Measurements from ENCODE around the gene KRTAP13-2. TPM values are rescaled to one million over a fixed set of nuclear protein-coding genes. Genes with fewer than 3 reads are reported as not detected.

The KRTAP13-2 gene, protein sequence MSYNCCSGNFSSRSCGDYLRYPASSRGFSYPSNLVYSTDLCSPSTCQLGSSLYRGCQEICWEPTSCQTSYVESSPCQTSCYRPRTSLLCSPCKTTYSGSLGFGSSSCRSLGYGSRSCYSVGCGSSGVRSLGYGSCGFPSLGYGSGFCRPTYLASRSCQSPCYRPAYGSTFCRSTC
- polyA plus RNA-seq (ENCODE audit: insufficient read length in 4 of 4), result not detected

DNA sequence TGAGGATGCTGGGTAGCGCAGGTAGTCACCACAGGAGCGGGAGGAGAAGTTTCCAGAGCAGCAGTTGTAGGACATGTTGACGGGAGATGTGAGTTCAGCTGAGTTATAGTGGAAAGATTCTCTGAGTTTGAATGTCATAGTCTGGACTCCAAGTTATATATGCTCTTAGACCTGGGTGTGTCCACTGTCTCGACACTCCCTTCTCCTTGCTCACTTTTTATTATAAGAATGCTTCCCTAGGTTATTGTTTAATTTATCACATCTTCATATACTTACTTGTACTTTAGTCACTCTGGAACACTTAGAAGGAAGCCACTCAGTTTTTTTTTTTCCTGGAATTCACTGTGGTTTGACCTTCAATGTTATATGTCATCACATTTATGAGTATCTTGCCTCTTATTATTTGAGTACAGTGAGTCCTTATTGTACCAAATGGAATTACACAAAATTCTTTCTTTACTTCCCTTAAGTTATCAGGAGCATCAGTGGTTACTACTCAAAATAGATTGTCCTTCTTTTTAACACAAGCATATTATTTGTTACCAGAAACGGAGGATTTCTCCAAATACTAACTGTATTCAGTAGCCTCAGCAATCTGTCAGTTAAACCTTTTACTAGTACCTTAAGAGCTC lies at the start of gene KRTAP13-2:
Gene KRTAP13-2 (minus strand): TSS at position 133 of the 632 bp plus-strand sequence. CDS start 58 bp downstream, at position 75.
- no peak for DNase-seq (ENCODE audit: low read depth in 4 of 4, low spot score in 2 of 4)

DNA sequence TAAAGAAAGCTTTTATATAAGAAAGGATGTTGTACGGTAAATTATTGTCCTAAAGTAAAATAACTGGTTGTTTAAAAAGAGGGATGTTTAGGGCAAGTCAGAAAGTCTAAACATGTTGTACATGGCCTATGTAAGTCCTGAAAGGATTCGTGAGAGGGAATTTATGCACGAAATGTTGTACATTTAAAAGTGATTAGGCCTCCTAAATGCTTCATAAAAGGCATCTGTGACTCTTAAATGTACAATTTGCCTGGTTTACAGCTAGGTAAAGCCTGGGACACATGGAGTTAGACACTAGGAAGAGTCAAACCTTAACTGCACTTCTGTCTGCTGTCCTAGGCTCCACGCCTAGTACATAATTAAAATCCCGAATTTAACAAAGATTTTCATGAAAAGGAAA lies 43.9 kb upstream of the KRTAP13-2 start:
- DNase-seq (ENCODE audit: low read depth in 4 of 4, low spot score in 2 of 4), result no peak

DNA sequence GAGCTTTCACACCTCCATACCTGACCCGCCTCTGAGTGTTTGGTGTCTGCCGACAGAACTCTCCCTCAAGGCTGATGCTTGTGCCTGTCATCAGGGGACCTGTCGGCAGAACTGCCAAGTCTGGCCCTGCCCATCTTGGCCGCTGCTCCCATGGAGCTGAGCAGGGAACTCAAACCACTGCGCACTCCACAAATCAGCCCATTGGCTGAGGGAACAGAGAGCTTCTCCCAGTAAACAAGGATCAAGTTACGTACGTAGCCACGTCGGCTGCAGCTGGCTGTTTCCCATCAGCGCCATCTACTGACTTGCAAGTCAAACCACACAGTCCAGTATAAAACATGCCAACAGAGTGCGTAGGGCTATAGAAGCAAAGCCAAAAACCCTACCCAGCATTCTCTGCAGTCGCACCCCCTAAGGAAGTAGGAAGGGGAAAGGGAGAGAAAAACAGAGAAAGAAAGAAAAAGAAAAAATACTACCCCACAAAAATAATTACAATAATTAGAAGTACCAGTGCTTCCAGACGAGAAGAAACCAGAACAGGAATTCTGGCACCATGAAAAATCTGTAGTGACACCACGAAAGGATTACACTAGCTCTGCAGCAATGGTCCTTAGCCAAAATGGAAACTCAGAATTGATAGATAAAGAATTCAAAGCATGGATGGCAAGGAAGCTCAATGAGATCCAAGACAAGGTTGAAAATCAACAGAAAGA lies 36.9 kb upstream of the KRTAP13-2 start:
- DNase-seq (ENCODE audit: low read depth in 4 of 4, low spot score in 2 of 4), result peak in 3 of 4 donors; percentile 1 to 9 (median 8)

DNA sequence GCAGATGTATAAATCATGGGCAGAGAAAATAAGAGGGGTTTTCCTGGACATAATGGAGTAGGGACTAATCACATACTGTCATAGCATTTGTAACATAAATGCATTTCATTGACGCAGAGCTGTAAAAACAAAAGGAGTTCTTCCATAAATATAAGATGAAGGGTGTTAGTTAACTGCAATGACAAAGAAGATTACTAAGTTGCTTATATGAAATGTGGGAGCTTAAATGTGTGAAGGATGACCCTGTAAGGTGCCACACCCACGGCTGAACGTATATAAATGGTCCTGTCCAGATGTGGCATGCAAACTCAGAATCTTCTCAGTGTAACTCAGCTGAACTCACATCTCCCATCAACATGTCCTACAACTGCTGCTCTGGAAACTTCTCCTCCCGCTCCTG lies 23.7 kb upstream of the KRTAP13-2 start, which contains the start of gene KRTAP13-1:
Gene KRTAP13-1 (plus strand): TSS at position 301 of the 400 bp plus-strand sequence. CDS start 56 bp downstream, at position 357.
- DNase-seq (ENCODE audit: low read depth in 4 of 4, low spot score in 2 of 4), result no peak

DNA sequence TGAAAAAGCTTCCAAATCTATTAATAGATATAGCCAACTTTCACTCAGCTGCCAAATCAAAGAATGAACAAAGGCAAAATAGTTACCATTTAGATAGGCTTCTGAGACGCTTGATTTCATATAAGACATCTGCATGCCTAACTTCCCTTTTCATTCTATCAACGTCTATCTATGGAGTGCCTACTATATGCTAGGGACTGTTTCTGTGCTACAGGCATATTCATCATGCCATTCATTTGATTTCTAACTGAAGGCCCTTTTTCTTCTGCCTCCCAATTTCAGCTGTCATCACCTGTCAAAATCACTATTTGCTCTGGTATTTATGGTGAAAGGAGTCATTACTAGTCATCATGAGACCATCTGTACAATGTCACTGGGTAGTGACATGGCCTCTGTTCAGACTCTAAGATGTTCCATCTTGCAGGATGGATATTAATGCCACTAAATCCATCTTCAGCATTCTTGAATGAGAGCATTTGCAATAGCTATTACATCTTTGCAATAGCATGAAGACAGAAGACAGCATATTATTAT lies 19.5 kb upstream of the KRTAP13-2 start:
- no peak for DNase-seq (ENCODE audit: low read depth in 4 of 4, low spot score in 2 of 4)

DNA sequence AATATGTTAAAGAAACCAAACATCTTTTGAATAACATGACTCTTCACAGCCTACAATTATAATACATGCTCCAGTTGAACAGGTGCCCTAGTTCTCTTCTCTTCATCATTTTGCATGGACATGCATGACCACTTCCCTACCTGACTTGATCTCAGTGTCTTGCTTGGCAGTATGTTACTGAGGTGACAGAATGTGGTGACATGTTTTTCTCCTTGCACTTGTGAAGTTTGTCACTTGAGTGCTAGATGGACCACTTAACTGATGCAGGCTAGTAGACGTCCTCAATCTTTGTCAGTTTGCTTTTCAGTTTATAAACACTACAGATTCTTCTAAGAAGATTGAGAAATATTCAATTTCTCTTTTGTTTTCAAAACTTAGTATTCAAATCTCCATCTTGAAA lies 10.1 kb upstream of the KRTAP13-2 start:
- DNase-seq (ENCODE audit: low read depth in 4 of 4, low spot score in 2 of 4), result no peak

DNA sequence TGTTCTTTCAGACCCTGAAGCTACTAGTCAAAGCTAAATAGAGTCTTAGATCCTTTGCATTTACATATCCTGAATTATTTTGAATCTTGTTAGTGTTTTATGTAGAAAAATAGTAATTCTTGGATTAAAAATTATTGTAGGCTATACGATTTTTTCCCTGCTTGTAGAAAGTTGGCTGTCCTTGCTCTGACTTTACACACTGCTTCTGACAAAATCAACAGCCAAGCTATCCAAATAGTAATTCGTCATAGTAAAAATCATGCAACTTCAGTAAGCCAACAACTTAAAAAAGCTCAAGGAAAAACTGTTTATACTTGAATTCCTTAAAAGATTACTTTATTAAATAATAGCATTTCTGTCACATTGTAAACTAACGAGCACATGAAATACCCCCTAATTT lies 16.2 kb downstream of the KRTAP13-2 start:
- DNase-seq (ENCODE audit: low read depth in 4 of 4, low spot score in 2 of 4), result no peak

DNA sequence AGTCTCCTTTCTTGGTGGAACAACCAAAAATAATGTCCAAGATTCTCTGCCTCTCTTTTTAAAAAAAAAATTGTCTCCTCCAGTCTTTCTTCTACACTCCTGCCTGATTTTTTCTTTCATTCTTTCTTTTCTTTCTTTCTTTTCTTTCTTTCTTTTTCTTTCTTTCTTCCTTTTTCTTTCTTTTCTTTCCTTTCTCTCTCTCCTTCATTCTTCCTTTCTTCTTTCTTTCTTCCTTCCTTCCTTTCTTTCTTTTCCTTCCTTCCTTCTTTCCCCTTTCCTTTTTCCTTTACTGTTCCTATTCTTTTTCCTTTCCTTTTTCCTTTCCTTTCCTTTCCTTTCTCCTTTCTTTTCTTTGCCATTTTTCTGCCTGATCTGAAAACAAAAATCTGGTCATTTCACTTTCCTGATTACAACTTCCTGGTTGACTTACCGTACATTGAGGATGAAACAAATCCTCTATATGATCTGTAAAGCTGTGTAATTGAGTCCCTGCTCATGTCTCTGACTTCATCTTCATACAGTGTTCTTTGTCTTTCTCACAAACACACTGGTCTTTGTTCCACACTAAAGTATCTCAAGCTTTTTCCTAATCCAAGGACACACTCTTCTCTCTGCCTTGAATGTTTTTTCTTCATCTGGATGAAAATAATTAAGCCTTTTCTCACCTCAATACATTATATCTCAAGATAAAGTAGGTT lies 17.6 kb downstream of the KRTAP13-2 start:
- no peak for DNase-seq (ENCODE audit: low read depth in 4 of 4, low spot score in 2 of 4)

DNA sequence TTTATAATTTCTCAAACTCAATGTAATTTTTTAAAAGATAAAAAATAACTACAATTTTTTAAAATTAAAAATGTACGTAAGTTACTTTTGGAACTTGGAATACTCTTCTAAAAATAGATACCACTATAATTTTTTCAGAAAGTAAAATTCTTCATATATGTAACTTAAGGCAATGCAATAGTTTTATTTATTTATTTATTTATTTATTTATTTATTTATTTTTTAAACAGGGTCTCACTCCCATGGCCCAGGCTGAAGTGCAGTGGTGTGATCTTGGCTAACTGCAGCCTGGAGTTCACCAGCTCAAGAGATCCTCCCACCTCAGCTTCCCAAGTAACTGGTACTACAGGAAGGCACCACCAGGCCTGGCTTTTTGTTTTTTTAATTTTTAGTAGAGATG lies 20.5 kb downstream of the KRTAP13-2 start:
- DNase-seq (ENCODE audit: low read depth in 4 of 4, low spot score in 2 of 4), result no peak

DNA sequence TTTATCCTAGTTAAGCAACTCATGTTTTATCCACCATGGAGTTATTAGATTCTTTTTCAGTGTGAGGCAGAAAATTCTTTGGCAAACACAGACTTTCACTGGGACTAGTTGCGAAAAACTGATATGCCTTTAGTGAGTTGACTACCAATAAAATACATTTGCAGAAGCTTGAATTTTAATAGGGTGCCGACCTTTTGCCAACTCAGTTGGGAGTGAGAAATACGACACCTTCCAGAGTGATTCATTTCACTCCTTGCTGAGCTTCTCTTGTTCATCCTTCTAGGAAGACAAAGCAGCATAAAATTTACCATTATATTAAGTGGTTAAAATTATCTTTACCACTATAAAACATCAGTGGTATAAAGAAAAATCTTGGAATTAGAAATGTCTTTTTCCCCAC lies 22.5 kb downstream of the KRTAP13-2 start:
- DNase-seq (ENCODE audit: low read depth in 4 of 4, low spot score in 2 of 4), result no peak

DNA sequence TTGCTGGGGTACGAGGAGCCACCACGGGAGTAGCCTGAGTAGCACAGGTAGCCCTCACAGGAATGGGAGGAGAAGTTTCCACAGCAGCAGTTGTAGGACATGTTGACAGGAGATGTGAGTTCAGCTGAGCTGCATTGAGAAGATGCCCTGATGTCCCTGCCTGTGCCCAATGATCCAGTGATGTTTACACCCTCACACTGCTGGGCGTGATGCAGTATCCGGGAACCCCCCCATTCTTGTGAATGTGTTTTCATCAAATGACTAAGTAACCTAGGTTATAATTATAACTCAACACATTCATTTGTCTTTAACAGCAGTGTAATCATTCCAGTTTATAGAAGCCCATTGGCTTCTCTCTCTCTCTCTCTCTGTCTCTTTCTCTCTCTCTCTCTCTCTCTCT lies 23.6 kb downstream of the KRTAP13-2 start, which contains the start of gene KRTAP23-1:
Gene KRTAP23-1 (minus strand): TSS at position 101 of the 400 bp plus-strand sequence. CDS start 0 bp downstream, at position 101.
- DNase-seq (ENCODE audit: low read depth in 4 of 4, low spot score in 2 of 4), result no peak

DNA sequence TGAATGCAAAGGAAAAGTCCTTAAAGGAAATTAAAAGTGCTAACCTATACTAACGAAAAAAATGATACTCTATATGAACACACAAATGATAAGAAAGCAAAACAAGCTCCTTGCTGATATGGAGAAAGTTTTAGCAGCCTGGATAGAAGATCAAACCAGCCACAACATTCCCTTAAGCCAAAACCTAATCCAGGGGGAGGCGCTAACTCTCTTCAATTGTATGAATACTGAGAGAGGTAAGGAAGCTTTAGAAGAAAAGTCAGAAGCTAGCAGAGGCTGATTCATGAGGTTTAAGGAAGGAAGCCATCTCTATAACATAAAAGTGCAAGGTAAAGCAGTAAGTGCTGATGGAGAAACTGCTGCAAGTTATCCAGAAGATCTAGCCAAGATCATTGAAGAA lies 27.1 kb downstream of the KRTAP13-2 start:
- DNase-seq (ENCODE audit: low read depth in 4 of 4, low spot score in 2 of 4), result no peak

DNA sequence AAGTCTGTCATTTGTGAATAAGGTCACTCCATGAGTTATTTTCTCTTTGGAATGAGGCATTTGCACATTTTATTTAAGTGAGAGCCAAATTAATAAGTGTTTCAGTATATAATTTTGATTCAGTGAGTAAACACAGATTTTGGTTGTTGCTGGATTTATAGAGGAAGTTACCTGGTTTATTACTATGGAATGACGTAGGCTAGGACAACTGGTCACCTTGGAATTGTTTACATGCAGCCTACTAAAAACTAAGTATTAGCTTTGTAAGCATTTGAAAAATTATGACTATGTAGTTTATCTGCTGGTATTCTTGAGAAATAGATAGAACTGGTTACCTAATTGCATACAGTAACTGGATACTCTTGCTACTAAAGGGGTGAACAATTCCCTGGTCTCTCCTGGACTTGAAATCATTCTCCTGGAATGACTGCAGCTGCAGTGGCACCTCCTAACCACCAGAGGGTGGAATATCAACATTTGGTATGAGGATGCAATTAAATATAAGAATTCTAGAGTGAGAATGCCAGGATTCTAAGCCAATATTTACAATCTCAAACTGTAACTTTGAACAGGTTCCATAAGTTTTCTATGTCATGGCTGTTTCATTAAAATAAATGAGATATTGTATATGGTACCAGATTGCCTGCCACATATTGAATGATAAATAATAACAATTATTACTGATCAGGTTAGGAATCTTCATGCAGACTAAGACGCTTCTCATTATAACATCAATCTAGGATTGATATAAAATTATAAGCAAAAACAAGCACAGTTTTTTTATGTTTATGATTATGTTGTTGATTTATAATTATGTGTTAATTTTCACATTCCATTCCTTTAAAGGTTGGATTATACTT lies 31.1 kb downstream of the KRTAP13-2 start:
- peak in 3 of 4 donors; percentile 8 to 28 (median 16) for DNase-seq (ENCODE audit: low read depth in 4 of 4, low spot score in 2 of 4)

DNA sequence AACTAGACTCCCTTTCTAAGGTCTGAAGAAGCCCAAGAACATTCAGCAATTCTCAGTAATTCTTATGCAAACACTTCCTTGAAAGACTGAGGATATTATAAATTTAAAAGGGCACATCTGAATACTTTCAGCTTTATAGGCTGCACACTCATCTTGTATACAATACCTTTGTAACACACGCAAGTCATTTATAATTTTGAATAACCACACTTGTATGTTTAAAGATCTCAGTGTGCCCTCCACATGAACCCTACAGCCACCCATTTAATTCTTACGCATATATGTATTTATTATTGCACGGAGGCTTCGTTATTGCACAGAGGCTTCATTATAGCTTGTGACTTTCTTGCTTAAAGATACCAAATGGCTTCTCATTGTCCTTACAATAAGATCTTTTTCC lies 33.4 kb downstream of the KRTAP13-2 start:
- no peak for DNase-seq (ENCODE audit: low read depth in 4 of 4, low spot score in 2 of 4)

DNA sequence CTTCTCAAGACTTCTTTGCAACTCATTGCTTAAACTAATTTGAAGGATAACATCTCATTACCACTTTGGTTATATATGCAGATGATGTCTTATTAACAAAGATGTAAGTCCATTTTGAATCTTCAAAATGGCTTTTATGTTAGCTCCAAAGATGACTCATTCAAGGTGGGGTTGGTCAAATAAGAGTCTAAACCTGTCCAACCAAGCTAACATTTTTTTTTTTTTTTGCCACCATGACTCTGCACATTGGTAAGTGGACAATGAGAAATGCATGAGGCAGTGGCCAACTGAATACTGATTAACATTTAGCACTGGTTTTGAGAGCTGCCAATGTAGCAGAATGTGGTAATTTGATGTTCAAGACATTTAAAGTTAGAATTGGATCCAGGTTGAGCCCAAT lies 34.3 kb downstream of the KRTAP13-2 start:
- DNase-seq (ENCODE audit: low read depth in 4 of 4, low spot score in 2 of 4), result no peak

DNA sequence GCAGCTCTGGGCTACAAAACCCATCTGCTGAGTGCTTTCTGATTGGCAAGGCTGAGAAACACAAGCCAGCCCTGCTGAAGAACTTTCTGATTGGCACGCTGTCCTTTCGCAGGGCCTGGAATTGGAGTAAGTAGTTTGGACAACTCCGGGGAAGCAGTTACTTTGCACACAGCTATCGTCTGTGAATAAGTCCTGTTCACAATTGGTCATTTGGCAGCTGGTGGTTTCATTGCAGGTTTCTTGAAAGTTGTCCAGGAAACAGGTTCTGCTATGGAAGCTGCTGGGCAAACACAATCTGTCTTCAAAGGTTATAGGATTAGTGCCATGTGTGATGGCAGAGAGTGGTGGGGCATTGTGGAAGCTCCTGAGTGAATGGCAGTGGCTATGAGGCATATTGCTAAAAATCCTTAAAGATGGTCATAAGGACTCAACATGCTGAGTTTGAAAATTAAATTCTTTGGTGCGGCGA lies 34.8 kb downstream of the KRTAP13-2 start, which contains the start of gene KRTAP27-1:
Gene KRTAP27-1 (minus strand): TSS at position 419 of the 469 bp plus-strand sequence. CDS start 26 bp downstream, at position 393.
- DNase-seq (ENCODE audit: low read depth in 4 of 4, low spot score in 2 of 4), result no peak

DNA sequence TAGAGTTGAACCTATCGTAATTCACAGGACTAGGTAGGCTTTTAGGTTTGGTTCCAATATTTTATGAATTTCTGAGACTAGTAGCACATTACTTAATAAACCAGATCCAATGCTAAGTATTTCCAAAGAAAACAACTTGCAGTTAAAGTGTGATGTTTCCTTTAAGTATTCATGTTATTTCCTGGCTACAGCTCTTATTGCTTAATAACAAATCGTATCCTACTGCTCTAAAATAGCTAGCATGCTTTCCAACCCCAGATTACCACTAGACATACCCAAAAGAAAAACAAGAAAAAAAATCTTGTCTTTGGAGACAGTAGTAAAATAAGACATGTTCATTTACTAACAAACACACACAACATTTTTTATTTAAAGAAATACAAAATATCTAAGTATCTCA lies 35.5 kb downstream of the KRTAP13-2 start:
- DNase-seq (ENCODE audit: low read depth in 4 of 4, low spot score in 2 of 4), result no peak

DNA sequence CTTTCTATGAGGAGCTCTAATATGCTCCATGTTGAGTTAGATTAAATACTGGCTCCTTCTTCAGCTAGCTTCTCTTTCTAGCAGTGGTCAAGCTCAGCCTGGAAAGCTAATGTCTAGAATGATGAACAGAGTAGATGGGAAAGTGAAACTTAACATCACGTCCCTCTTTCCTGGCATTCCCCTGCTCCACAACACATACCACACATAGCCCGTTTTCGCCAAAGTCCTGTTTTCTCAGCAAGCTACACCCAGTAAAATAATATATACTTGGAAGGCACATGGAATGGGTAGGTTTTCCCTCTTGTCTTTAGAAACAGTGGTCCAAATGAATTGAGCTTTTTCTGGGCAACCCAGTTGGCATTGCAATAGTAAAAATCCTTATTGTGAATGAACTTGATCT lies 38.3 kb downstream of the KRTAP13-2 start:
- no peak for DNase-seq (ENCODE audit: low read depth in 4 of 4, low spot score in 2 of 4)

DNA sequence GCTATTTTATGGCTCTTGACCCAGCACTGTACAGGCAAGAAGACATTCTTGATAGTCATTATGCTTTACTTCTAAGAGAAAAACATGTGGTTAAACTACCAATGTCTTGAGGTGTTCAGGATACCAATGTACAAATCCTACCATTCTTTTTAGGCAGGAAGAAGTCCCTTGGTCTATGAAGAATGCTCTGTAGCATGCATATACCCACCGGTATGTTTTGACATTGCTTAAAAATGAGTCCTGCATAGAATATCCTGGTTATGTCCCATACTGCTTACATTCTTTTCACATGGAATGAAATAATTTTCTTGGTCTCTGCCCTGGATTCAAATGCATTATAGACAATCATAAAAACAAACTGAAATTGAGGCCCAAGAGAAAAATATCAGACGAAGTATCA lies 39.4 kb downstream of the KRTAP13-2 start:
- no peak for DNase-seq (ENCODE audit: low read depth in 4 of 4, low spot score in 2 of 4)
